PFSK-1 (cell line): ENCODE data around the gene DPM2.

Experiments
- POLR2AphosphoS5 ChIP-seq: IDR thresholded peaks from 2 replicates; pipeline ENCODE4 v1.6.1; 2012; ENCODE audit warnings: low read depth, mild to moderate bottlenecking, control low read depth, low read length, moderate library complexity
- REST ChIP-seq, 2 experiments: IDR thresholded peaks; 2 replicates each; pipeline versions ENCODE4 v1.6.1 to v1.8.0; 2011 to 2012; ENCODE audit warnings: low read depth in 2 of 2, low read length in 2 of 2, control low read depth in 1 of 2, inconsistent platforms in 1 of 2, mild to moderate bottlenecking in 1 of 2, moderate library complexity in 1 of 2; ENCODE audit not compliant: insufficient read depth in 1 of 2
- SIN3A ChIP-seq: IDR thresholded peaks from 2 replicates; pipeline ENCODE4 v1.6.1; 2012; ENCODE audit warnings: mild to moderate bottlenecking, low read length, moderate library complexity, borderline replicate concordance; ENCODE audit not compliant: insufficient read depth
- TAF1 ChIP-seq: IDR thresholded peaks from 2 replicates; pipeline ENCODE4 v1.6.1; 2012; ENCODE audit warnings: low read length, control low read depth, borderline replicate concordance; ENCODE audit not compliant: insufficient read depth

GRCh38 chr9:127885508-127886281 is 52.0 kb downstream of the DPM2 start:
- TF ChIP-seq REST (IDR thresholded peaks at IDR 0.05; ENCODE audit: insufficient read depth in 1 of 2, low read depth in 2 of 2, low read length in 2 of 2) (no peak), SIN3A (no peak), POLR2AphosphoS5 (no peak), TAF1 (no peak)
